Natural killer cell treated with Interleukin-12 subunit alpha and Interleukin-12 subunit beta and Interleukin-15 and Interleukin-18, amount 100 ng/mL, for 72 hours (primary cell): ENCODE data around the gene HSPA9. TPM values are rescaled to one million over a fixed set of nuclear protein-coding genes. Genes with fewer than 3 reads are reported as not detected.

Experiments used
- ATAC-seq, 2 donors: fragments of 150-1000 bp; cut with Tn5 transposase in 1 of 2; sonication (Bioruptor Pico), chemical (Tn5 transposase) in 1 of 2; 2 replicates each; pipeline ENCODE4 v1.10.0; 2021
- DNase-seq: peaks from one replicate; pipeline ENCODE4 v3.0.0; 2022; ENCODE audit warnings: low spot score
- H3K27ac Mint-ChIP-seq, 2 donors: 1 replicate in 1 of 2; 2 replicates in 1 of 2; pipeline ENCODE4 v1.8.0; 2022; ENCODE audit warnings: mixed read lengths in 2 of 2, mild to moderate bottlenecking in 1 of 2, moderate library complexity in 1 of 2
- H3K27me3 Mint-ChIP-seq, 2 donors: 1 replicate in 1 of 2; 2 replicates in 1 of 2; pipeline ENCODE4 v1.8.0; 2022; ENCODE audit warnings: mixed read lengths in 2 of 2
- H3K36me3 Mint-ChIP-seq: one replicate; pipeline ENCODE4 v1.8.0; 2022; ENCODE audit warnings: mixed read lengths
- H3K4me1 Mint-ChIP-seq, 2 donors: 1 replicate in 1 of 2; 2 replicates in 1 of 2; pipeline ENCODE4 v1.8.0; 2022; ENCODE audit warnings: low read depth in 2 of 2, mixed read lengths in 2 of 2, mild to moderate bottlenecking in 1 of 2
- H3K4me3 Mint-ChIP-seq: one replicate; pipeline ENCODE4 v1.8.0; 2022; ENCODE audit warnings: mixed read lengths
- H3K9me3 Mint-ChIP-seq: 2 replicates; pipeline ENCODE4 v1.8.0; 2022; ENCODE audit warnings: mixed read lengths
- total RNA-seq, 2 donors: library from RNA; stranded (reverse); gene quantifications; one replicate each; pipeline ENCODE4 v1.2.3, GENCODE V29; 2022

Gene HSPA9
- total RNA-seq, 2 donors from 2014 or later = 337 to 473 TPM

- Mint-ChIP-seq H3K4me1 (peaks cover 55 to 64% of the 10 kb centered on the region in 2 donors), H3K36me3 (peaks cover 23% of the 10 kb centered on the region), H3K27ac (peak overlapping the region; percentile 100), H3K4me3 (peak overlapping the region; percentile 99), H3K27me3 (no peaks in the 10 kb centered on the region), H3K9me3 (no peaks in the 10 kb centered on the region)
- no peak for DNase-seq
- no peak for ATAC-seq
These were observed 32.8 kb downstream of the HSPA9 start for GRCh38 chr5:138542180-138542955.

GRCh38 chr5:138541511-138542179 lies 33.6 kb downstream of the HSPA9 start:
- Mint-ChIP-seq H3K36me3 (peaks cover 23% of the 10 kb centered on the region), H3K9me3 (no peaks in the 10 kb centered on the region), H3K4me3 (peak overlapping the region; percentile 99), H3K27me3 (no peaks in the 10 kb centered on the region), H3K4me1 (peaks cover 60 to 70% of the 10 kb centered on the region in 2 donors), H3K27ac (peak overlapping the region; percentile 100)
- ATAC-seq (no peak), DNase-seq (no peak)

- Mint-ChIP-seq H3K36me3 (peaks cover 22% of the 10 kb centered on the region), H3K27me3 (no peaks in the 10 kb centered on the region), H3K4me3 (peak overlapping the region; percentile 99), H3K27ac (peak overlapping the region; percentile 18 to 70), H3K9me3 (no peaks in the 10 kb centered on the region), H3K4me1 (peaks cover 55 to 66% of the 10 kb centered on the region in 2 donors)
- ATAC-seq (no peak), DNase-seq (no peak)
These were observed 35.4 kb downstream of the HSPA9 start for GRCh38 chr5:138539791-138540190.

GRCh38 chr5:138538943-138539627 lies 36.1 kb downstream of the HSPA9 start:
- Mint-ChIP-seq H3K4me3 (peak overlapping the region; percentile 27), H3K27ac (peak overlapping the region; percentile 18 to 70), H3K27me3 (no peaks in the 10 kb centered on the region), H3K4me1 (peaks cover 51 to 65% of the 10 kb centered on the region in 2 donors), H3K36me3 (peaks cover 15% of the 10 kb centered on the region), H3K9me3 (no peaks in the 10 kb centered on the region)
- DNase-seq = no peak
- ATAC-seq = no peak

GRCh38 chr5:138536665-138537315 lies 38.4 kb downstream of the HSPA9 start:
- peak; percentile 41 to 57 for ATAC-seq
- Mint-ChIP-seq H3K36me3 (peaks cover 3% of the 10 kb centered on the region), H3K9me3 (no peaks in the 10 kb centered on the region), H3K4me3 (no peak overlapping the region), H3K27me3 (no peaks in the 10 kb centered on the region), H3K27ac (peak overlapping the region in 1 of 2 donors; percentile 17), H3K4me1 (peaks cover 55 to 57% of the 10 kb centered on the region in 2 donors)
- DNase-seq = no peak

GRCh38 chr5:138536215-138536614 lies 39.0 kb downstream of the HSPA9 start:
- DNase-seq (no peak), ATAC-seq (no peak)
- Mint-ChIP-seq H3K4me1 (peaks cover 52 to 55% of the 10 kb centered on the region in 2 donors), H3K9me3 (no peaks in the 10 kb centered on the region), H3K27ac (no peak overlapping the region), H3K4me3 (no peak overlapping the region), H3K27me3 (no peaks in the 10 kb centered on the region), H3K36me3 (no peaks in the 10 kb centered on the region)

- no peak overlapping the region for H3K27ac Mint-ChIP-seq
- H3K4me1 Mint-ChIP-seq = peaks cover 47 to 50% of the 10 kb centered on the region in 2 donors
- H3K36me3 Mint-ChIP-seq = no peaks in the 10 kb centered on the region
- H3K4me3 Mint-ChIP-seq = no peak overlapping the region
- ATAC-seq (no peak), DNase-seq (no peak)
- no peaks in the 10 kb centered on the region for H3K27me3 Mint-ChIP-seq
- no peaks in the 10 kb centered on the region for H3K9me3 Mint-ChIP-seq
These were observed 40.9 kb downstream of the HSPA9 start for GRCh38 chr5:138533973-138534941.

GRCh38 chr5:138529812-138530211 lies 45.4 kb downstream of the HSPA9 start:
- H3K4me1 Mint-ChIP-seq = peaks cover 39 to 43% of the 10 kb centered on the region in 2 donors

GRCh38 chr5:138528744-138529469 lies 46.3 kb downstream of the HSPA9 start:
- Mint-ChIP-seq H3K27ac (peak overlapping the region in 1 of 2 donors; percentile 36), H3K4me1 (peaks cover 34 to 40% of the 10 kb centered on the region in 2 donors), H3K27me3 (no peaks in the 10 kb centered on the region), H3K9me3 (no peaks in the 10 kb centered on the region), H3K36me3 (no peaks in the 10 kb centered on the region), H3K4me3 (no peak overlapping the region)
- ATAC-seq = no peak
- DNase-seq = no peak

More at GRCh38 chr5:138529812-138530211, 45.4 kb downstream of the HSPA9 start:
- ATAC-seq (no peak), DNase-seq (no peak)
- H3K27me3 Mint-ChIP-seq = no peaks in the 10 kb centered on the region
- H3K27ac Mint-ChIP-seq = peak overlapping the region in 1 of 2 donors; percentile 36
- H3K4me3 Mint-ChIP-seq = no peak overlapping the region
- no peaks in the 10 kb centered on the region for H3K9me3 Mint-ChIP-seq
- H3K36me3 Mint-ChIP-seq = no peaks in the 10 kb centered on the region

- DNase-seq (no peak), ATAC-seq (no peak)
- Mint-ChIP-seq H3K9me3 (no peaks in the 10 kb centered on the region), H3K4me1 (peaks cover 38 to 39% of the 10 kb centered on the region in 2 donors), H3K36me3 (no peaks in the 10 kb centered on the region), H3K27ac (no peak overlapping the region), H3K27me3 (no peaks in the 10 kb centered on the region), H3K4me3 (no peak overlapping the region)
These were observed 47.0 kb downstream of the HSPA9 start for GRCh38 chr5:138528208-138528607.

GRCh38 chr5:138527170-138527569 lies 48.0 kb downstream of the HSPA9 start:
- H3K27ac Mint-ChIP-seq = peak overlapping the region in 1 of 2 donors; percentile 35
- H3K27me3 Mint-ChIP-seq = no peaks in the 10 kb centered on the region

GRCh38 chr5:138523406-138523805 lies 51.8 kb downstream of the HSPA9 start:
- H3K27me3 Mint-ChIP-seq = no peaks in the 10 kb centered on the region
- no peaks in the 10 kb centered on the region for H3K9me3 Mint-ChIP-seq
- no peak overlapping the region for H3K27ac Mint-ChIP-seq
- no peak overlapping the region for H3K4me3 Mint-ChIP-seq
- peaks cover 5% of the 10 kb centered on the region for H3K36me3 Mint-ChIP-seq
- DNase-seq (no peak), ATAC-seq (no peak)
- peaks cover 19 to 33% of the 10 kb centered on the region in 2 donors for H3K4me1 Mint-ChIP-seq

More at GRCh38 chr5:138527170-138527569, 48.0 kb downstream of the HSPA9 start:
- ATAC-seq = no peak
- H3K36me3 Mint-ChIP-seq = no peaks in the 10 kb centered on the region
- peaks cover 35 to 38% of the 10 kb centered on the region in 2 donors for H3K4me1 Mint-ChIP-seq
- no peak overlapping the region for H3K4me3 Mint-ChIP-seq
- no peak for DNase-seq
- no peaks in the 10 kb centered on the region for H3K9me3 Mint-ChIP-seq
